Mesendoderm (in vitro differentiated cells): ENCODE measurements around the gene CELF1.

Experiments
- DNase-seq: peaks from one replicate; pipeline ENCODE4 v3.0.0; 2013
- H2AK5ac ChIP-seq: 2 replicates; pipeline ENCODE4 v1.6.1; 2013; ENCODE audit warnings: low read length, inconsistent platforms
- H2BK120ac ChIP-seq: 2 replicates; pipeline ENCODE4 v1.6.1; 2013; ENCODE audit warnings: low read depth, mild to moderate bottlenecking, low read length, moderate library complexity, mixed read lengths
- H2BK15ac ChIP-seq: replicated peaks from 2 replicates; pipeline ENCODE4 v1.6.1; 2013; ENCODE audit warnings: low read depth, mild to moderate bottlenecking, moderate library complexity
- H2BK5ac ChIP-seq: 2 replicates; pipeline ENCODE4 v1.6.1; 2013; ENCODE audit warnings: low read length, inconsistent platforms
- H3K18ac ChIP-seq: 2 replicates; pipeline ENCODE4 v1.6.1; 2013; ENCODE audit warnings: mild to moderate bottlenecking, low read length, mixed read lengths
- H3K23ac ChIP-seq: one replicate; pipeline ENCODE4 v1.6.1; 2013; ENCODE audit warnings: low read length
- H3K27ac ChIP-seq: 2 replicates; pipeline ENCODE4 v1.5.1; 2013; ENCODE audit warnings: low read depth, mild to moderate bottlenecking, inconsistent platforms, low read length, moderate library complexity
- H3K27me3 ChIP-seq: 2 replicates; pipeline ENCODE4 v1.6.1; 2013; ENCODE audit warnings: low read length, control low read depth, mild to moderate bottlenecking, inconsistent platforms; ENCODE audit not compliant: insufficient read depth, poor library complexity
- H3K36me3 ChIP-seq: 2 replicates; pipeline ENCODE4 v1.6.1; 2013; ENCODE audit warnings: low read length, inconsistent platforms; ENCODE audit not compliant: control insufficient read depth, insufficient read depth
- H3K4ac ChIP-seq: one replicate; pipeline ENCODE4 v1.6.1; 2013; ENCODE audit warnings: low read depth, mild to moderate bottlenecking, low read length, moderate library complexity
- H3K4me1 ChIP-seq: 2 replicates; pipeline ENCODE4 v1.6.1; 2013; ENCODE audit warnings: low read depth, low read length, inconsistent platforms; ENCODE audit not compliant: control insufficient read depth
- H3K4me2 ChIP-seq: 2 replicates; pipeline ENCODE4 v1.6.1; 2013; ENCODE audit warnings: low read length
- H3K4me3 ChIP-seq: 2 replicates; pipeline ENCODE4 v1.5.1; 2013; ENCODE audit warnings: mild to moderate bottlenecking, low read length
- H3K56ac ChIP-seq: one replicate; pipeline ENCODE4 v1.6.1; 2013; ENCODE audit warnings: low read length
- H3K79me1 ChIP-seq: 2 replicates; pipeline ENCODE4 v1.6.1; 2013; ENCODE audit warnings: low read length, inconsistent platforms
- H3K79me2 ChIP-seq: 2 replicates; pipeline ENCODE4 v1.6.1; 2013; ENCODE audit warnings: mild to moderate bottlenecking, low read length; ENCODE audit not compliant: control insufficient read depth, insufficient read depth
- H3K9ac ChIP-seq: 2 replicates; pipeline ENCODE4 v1.6.1; 2013; ENCODE audit warnings: low read length, inconsistent platforms
- H4K5ac ChIP-seq: one replicate; pipeline ENCODE4 v1.6.1; 2013; ENCODE audit warnings: low read length
- H4K8ac ChIP-seq: one replicate; pipeline ENCODE4 v1.6.1; 2013; ENCODE audit warnings: low read depth, mild to moderate bottlenecking, control low read depth, low read length, moderate library complexity
- WGBS: extraction: QIAGEN DNeasy Blood & Tissue Kit; methylation state at CpG from one replicate; pipeline ENCODE4 v1.1.7; 2013; ENCODE audit warnings: low lambda C conversion rate, missing lambda C conversion rate; ENCODE audit not compliant: insufficient coverage; ENCODE audit errors: extremely low coverage; 5-methylcytosine and 5-hydroxymethylcytosine counted together

The CELF1 gene

DNA sequence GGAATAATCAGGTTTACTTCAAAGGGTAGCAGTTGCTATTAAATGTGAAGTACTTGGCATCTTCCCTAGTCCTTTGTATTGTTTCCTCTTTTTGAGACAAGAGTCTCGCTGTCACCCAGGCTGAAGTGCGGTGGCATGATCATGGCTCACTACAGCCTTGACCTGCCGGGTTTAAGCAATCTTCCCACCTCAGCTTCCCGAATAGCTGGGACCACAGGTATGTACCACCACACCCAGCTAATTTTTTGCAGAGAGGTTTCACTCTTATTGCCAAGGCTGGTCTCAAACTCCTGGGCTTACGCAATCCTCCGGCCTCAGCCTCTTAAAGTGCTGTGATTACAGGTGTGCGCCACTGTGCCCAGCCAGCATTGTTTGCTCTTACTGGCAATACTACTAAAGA lies 67.8 kb downstream of the CELF1 start:
- H3K9ac ChIP-seq = no peak overlapping the region
- WGBS = no CpG with 5 or more reads among the region's 7 CpGs
- no peak overlapping the region for H3K23ac ChIP-seq
- no peak overlapping the region for H2BK15ac ChIP-seq
- H4K5ac ChIP-seq = no peak overlapping the region
- H2BK5ac ChIP-seq = no peak overlapping the region
- no peak overlapping the region for H4K8ac ChIP-seq
- no peak overlapping the region for H3K4me2 ChIP-seq
- H2BK120ac ChIP-seq = no peak overlapping the region
- peaks cover 9% of the 10 kb centered on the region for H3K36me3 ChIP-seq
- H2AK5ac ChIP-seq = no peak overlapping the region
- H3K27me3 ChIP-seq = no peaks in the 10 kb centered on the region
- no peaks in the 10 kb centered on the region for H3K4me1 ChIP-seq
- no peak overlapping the region for H3K4me3 ChIP-seq
- H3K18ac ChIP-seq = no peak overlapping the region
- peaks cover 6% of the 10 kb centered on the region for H3K79me1 ChIP-seq
- H3K27ac ChIP-seq = no peak overlapping the region
- H3K56ac ChIP-seq = no peak overlapping the region
- H3K4ac ChIP-seq = no peak overlapping the region
- no peak for DNase-seq
- H3K79me2 ChIP-seq = no peaks in the 10 kb centered on the region

DNA sequence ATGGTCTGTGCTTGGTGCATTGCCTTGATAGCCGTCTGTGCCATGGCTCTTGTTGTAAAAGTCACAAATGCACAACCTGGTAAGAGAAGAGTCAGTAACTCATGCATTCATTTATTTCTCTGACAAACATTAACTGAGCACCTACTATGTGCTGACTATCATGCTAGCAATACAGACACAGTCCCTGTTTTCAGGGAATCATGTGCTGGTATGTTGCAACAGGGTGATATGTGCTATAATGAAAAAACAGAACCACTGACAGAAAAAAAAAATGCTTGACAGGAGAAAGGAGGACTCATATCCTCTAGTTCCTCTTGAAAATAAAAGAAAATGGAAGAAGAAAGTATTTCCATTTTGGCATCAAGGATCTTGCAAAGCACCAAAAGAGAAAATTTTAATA lies 69.5 kb downstream of the CELF1 start:
- WGBS = no CpG with 5 or more reads among the region's 1 CpG
- Histone ChIP-seq H3K36me3 (peaks cover 16% of the 10 kb centered on the region), H2BK120ac (no peak overlapping the region), H3K23ac (no peak overlapping the region), H2AK5ac (no peak overlapping the region), H3K4me3 (no peak overlapping the region), H4K5ac (no peak overlapping the region), H3K4ac (no peak overlapping the region), H3K56ac (no peak overlapping the region), H2BK15ac (no peak overlapping the region), H3K9ac (no peak overlapping the region), H3K27ac (no peak overlapping the region), H3K18ac (no peak overlapping the region), H3K79me1 (peaks cover 8% of the 10 kb centered on the region), H2BK5ac (no peak overlapping the region), H3K79me2 (no peaks in the 10 kb centered on the region), H3K4me1 (no peaks in the 10 kb centered on the region), H3K4me2 (no peak overlapping the region), H3K27me3 (no peaks in the 10 kb centered on the region), H4K8ac (no peak overlapping the region)
- DNase-seq = no peak

DNA sequence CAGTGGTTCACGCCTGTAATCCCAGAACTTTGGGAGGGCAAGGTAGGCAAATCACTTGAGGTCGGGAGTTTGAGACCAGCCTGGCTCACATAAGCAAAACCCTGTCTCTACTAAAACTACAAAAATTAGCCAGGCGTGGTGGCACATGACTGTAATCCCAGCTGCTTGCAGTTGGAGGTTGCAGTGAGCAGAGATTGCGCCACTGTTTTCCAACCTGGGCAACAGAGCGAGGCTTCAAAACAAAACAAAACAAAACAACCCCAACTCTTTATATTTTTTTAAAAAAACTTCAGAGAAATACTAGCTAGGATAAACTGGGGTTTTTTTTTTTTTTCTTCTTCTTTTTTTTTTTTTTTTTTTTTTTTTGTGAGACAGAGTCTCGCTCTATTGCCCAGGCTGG lies 72.2 kb downstream of the CELF1 start:
- Histone ChIP-seq H2BK5ac (no peak overlapping the region), H3K27me3 (no peaks in the 10 kb centered on the region), H2AK5ac (no peak overlapping the region), H4K5ac (no peak overlapping the region), H3K4me2 (no peak overlapping the region), H3K27ac (no peak overlapping the region), H2BK15ac (no peak overlapping the region), H3K4ac (no peak overlapping the region), H3K23ac (no peak overlapping the region), H3K79me1 (peaks cover 10% of the 10 kb centered on the region), H3K36me3 (peaks cover 22% of the 10 kb centered on the region), H2BK120ac (no peak overlapping the region), H3K4me3 (no peak overlapping the region), H4K8ac (no peak overlapping the region), H3K79me2 (no peaks in the 10 kb centered on the region), H3K18ac (no peak overlapping the region), H3K56ac (no peak overlapping the region), H3K9ac (no peak overlapping the region), H3K4me1 (no peaks in the 10 kb centered on the region)
- WGBS = no CpG with 5 or more reads among the region's 6 CpGs
- no peak for DNase-seq

DNA sequence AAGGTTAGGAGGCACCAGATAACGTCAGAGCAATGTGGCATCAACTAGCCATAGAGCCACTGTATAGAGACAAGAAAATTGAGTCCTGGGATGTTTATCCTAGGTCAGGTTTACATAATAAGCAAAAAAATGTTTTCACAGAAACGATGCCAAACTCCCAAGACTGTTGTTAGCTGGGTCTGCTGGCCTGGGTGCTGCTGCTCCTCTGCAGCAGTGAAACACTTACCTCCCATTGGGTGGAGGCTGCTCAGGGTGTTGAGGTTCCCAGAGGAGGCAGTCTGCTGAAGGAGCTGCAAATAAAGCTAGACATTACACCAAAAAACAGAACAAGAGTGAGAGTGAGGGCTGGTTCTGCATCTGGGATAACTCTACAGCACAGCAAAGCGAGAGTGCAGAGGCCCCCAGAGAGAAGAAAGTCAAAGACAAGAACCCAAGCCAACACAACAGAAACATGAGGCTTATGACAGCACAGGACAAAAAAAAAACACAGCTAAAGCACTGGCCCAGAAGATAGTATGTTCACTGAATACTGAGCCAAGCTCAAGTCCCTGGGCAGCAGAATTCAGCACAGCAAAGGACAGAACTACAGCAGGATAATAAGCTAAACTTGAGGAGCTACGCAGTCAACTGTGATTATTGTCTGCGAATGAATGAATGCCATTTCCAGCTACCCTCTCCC lies 74.1 kb downstream of the CELF1 start:
- H4K8ac ChIP-seq = no peak overlapping the region
- no peaks in the 10 kb centered on the region for H3K79me2 ChIP-seq
- H3K36me3 ChIP-seq = peaks cover 28% of the 10 kb centered on the region
- no CpG with 5 or more reads among the region's 5 CpGs for WGBS
- DNase-seq = no peak
- H3K18ac ChIP-seq = no peak overlapping the region
- no peak overlapping the region for H2AK5ac ChIP-seq
- no peaks in the 10 kb centered on the region for H3K4me1 ChIP-seq
- H3K27me3 ChIP-seq = no peaks in the 10 kb centered on the region
- peaks cover 13% of the 10 kb centered on the region for H3K79me1 ChIP-seq
- H3K4ac ChIP-seq = no peak overlapping the region
- H2BK15ac ChIP-seq = no peak overlapping the region
- H3K56ac ChIP-seq = no peak overlapping the region
- no peak overlapping the region for H3K4me2 ChIP-seq
- H2BK120ac ChIP-seq = no peak overlapping the region
- H4K5ac ChIP-seq = no peak overlapping the region
- no peak overlapping the region for H3K4me3 ChIP-seq
- H3K9ac ChIP-seq = no peak overlapping the region
- H3K23ac ChIP-seq = no peak overlapping the region
- H3K27ac ChIP-seq = no peak overlapping the region
- no peak overlapping the region for H2BK5ac ChIP-seq

DNA sequence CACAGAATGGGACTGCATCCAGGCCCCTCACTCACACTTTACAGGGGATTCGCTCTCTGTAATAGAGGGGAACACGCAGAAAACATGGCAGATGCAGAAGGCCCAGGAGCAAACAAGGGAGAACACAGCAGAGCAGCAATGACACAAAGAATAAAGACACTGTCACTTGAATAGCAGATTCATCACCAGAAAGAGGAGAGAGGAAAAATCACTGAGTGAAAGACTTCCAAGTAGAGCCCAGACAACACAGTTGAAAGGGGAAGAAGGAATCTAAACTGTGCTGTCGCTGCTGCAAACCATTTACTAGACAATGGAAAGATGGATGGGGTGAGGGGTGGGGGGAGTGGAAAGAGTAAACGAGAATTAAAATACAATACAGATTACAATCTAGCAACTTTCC lies 75.2 kb downstream of the CELF1 start:
- Histone ChIP-seq H3K4me2 (no peak overlapping the region), H2BK120ac (no peak overlapping the region), H2AK5ac (no peak overlapping the region), H3K4me1 (no peaks in the 10 kb centered on the region), H3K23ac (no peak overlapping the region), H3K4me3 (no peak overlapping the region), H2BK15ac (no peak overlapping the region), H3K56ac (no peak overlapping the region), H3K4ac (no peak overlapping the region), H3K9ac (no peak overlapping the region), H2BK5ac (no peak overlapping the region), H4K5ac (no peak overlapping the region), H3K27me3 (no peaks in the 10 kb centered on the region), H3K18ac (no peak overlapping the region), H3K79me1 (peaks cover 11% of the 10 kb centered on the region), H3K27ac (no peak overlapping the region), H3K79me2 (no peaks in the 10 kb centered on the region), H4K8ac (no peak overlapping the region), H3K36me3 (peaks cover 31% of the 10 kb centered on the region)
- no CpG with 5 or more reads among the region's 4 CpGs for WGBS
- DNase-seq = no peak

DNA sequence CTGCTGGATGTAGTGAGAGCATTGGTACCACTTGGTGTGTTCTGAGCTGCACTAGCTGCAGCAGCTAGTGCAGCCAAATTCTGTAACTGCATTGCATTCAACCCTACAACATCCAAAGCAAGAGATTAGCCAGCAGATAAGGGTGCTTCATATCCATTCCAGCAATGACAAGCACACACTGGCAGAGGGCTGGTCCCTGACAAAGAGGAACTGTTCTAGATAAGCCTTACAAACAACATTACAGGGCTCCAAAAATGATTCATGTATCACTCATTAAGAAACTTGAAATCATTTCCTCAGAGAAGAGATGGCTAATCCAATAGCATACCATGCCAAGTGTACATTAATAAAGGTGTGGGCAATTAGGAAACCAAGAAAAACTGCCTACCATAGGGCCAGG lies 75.6 kb downstream of the CELF1 start:
- H2BK120ac ChIP-seq = no peak overlapping the region
- H2BK5ac ChIP-seq = no peak overlapping the region
- no peak overlapping the region for H3K9ac ChIP-seq
- no peaks in the 10 kb centered on the region for H3K79me2 ChIP-seq
- H2BK15ac ChIP-seq = no peak overlapping the region
- no peak overlapping the region for H3K4ac ChIP-seq
- no peak overlapping the region for H3K4me2 ChIP-seq
- H3K56ac ChIP-seq = no peak overlapping the region
- no peak overlapping the region for H3K27ac ChIP-seq
- no peaks in the 10 kb centered on the region for H3K4me1 ChIP-seq
- no peak for DNase-seq
- H3K36me3 ChIP-seq = peaks cover 29% of the 10 kb centered on the region
- no peak overlapping the region for H4K5ac ChIP-seq
- H3K18ac ChIP-seq = no peak overlapping the region
- H4K8ac ChIP-seq = no peak overlapping the region
- H3K23ac ChIP-seq = no peak overlapping the region
- no peak overlapping the region for H3K4me3 ChIP-seq
- H3K79me1 ChIP-seq = peaks cover 10% of the 10 kb centered on the region
- H3K27me3 ChIP-seq = no peaks in the 10 kb centered on the region
- no peak overlapping the region for H2AK5ac ChIP-seq
